ENCODE data around the gene VKORC1L1. TPM values are rescaled to one million over a fixed set of nuclear protein-coding genes. Genes with fewer than 3 reads are reported as not detected.

VKORC1L1 gene
- total and polyA plus RNA-seq, 10 of the 15 experiments (the other 5 are each of a cell fraction or from before 2014, with no cell fraction given) = 3.3 to 18.8 (median 12.5) TPM

DNA sequence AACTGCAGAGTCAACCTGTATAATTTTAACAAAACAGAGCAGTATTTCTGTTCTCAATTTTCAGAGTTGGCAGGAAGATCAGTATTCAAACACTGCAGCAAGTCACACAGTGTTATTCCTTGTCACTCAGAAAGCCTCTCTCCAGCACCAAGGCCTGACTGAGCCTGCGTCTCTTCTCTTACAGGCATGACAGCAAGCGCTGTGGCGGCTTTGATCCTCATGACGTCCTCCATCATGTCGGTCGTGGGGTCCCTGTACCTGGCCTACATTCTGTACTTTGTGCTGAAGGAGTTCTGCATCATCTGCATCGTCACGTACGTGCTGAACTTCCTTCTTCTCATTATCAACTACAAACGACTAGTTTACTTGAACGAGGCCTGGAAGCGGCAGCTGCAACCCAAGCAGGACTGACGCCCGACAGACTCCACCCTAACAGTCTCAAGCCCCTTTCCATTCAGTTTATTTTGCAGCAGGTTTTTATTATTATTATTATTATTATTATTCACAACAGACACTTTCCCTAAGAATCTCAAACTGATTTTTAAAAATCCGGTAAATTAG is 81.1 kb downstream of the VKORC1L1 start (continued):
- TF ChIP-seq, protein P1, sequence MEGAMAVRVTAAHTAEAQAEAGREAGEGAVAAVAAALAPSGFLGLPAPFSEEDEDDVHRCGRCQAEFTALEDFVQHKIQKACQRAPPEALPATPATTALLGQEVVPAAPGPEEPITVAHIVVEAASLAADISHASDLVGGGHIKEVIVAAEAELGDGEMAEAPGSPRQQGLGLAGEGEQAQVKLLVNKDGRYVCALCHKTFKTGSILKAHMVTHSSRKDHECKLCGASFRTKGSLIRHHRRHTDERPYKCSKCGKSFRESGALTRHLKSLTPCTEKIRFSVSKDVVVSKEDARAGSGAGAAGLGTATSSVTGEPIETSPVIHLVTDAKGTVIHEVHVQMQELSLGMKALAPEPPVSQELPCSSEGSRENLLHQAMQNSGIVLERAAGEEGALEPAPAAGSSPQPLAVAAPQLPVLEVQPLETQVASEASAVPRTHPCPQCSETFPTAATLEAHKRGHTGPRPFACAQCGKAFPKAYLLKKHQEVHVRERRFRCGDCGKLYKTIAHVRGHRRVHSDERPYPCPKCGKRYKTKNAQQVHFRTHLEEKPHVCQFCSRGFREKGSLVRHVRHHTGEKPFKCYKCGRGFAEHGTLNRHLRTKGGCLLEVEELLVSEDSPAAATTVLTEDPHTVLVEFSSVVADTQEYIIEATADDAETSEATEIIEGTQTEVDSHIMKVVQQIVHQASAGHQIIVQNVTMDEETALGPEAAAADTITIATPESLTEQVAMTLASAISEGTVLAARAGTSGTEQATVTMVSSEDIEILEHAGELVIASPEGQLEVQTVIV (IDR thresholded peaks at IDR 0.05; ENCODE audit: borderline replicate concordance, partially characterized antibody) = no peak
- TF ChIP-seq, protein P2, sequence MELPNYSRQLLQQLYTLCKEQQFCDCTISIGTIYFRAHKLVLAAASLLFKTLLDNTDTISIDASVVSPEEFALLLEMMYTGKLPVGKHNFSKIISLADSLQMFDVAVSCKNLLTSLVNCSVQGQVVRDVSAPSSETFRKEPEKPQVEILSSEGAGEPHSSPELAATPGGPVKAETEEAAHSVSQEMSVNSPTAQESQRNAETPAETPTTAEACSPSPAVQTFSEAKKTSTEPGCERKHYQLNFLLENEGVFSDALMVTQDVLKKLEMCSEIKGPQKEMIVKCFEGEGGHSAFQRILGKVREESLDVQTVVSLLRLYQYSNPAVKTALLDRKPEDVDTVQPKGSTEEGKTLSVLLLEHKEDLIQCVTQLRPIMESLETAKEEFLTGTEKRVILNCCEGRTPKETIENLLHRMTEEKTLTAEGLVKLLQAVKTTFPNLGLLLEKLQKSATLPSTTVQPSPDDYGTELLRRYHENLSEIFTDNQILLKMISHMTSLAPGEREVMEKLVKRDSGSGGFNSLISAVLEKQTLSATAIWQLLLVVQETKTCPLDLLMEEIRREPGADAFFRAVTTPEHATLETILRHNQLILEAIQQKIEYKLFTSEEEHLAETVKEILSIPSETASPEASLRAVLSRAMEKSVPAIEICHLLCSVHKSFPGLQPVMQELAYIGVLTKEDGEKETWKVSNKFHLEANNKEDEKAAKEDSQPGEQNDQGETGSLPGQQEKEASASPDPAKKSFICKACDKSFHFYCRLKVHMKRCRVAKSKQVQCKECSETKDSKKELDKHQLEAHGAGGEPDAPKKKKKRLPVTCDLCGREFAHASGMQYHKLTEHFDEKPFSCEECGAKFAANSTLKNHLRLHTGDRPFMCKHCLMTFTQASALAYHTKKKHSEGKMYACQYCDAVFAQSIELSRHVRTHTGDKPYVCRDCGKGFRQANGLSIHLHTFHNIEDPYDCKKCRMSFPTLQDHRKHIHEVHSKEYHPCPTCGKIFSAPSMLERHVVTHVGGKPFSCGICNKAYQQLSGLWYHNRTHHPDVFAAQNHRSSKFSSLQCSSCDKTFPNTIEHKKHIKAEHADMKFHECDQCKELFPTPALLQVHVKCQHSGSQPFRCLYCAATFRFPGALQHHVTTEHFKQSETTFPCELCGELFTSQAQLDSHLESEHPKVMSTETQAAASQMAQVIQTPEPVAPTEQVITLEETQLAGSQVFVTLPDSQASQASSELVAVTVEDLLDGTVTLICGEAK (IDR thresholded peaks at IDR 0.05; ENCODE audit: borderline replicate concordance) = no peak
- TF ChIP-seq ZNF207 (IDR thresholded peaks at IDR 0.05; ENCODE audit: borderline replicate concordance) (no peak), JUNB (IDR thresholded peaks at IDR 0.05) (no peak), DPF2 (IDR thresholded peaks at IDR 0.05) (no peak), EZH2 (IDR thresholded peaks at IDR 0.05; ENCODE audit: borderline replicate concordance, control insufficient read depth, low read depth, low read length) (no peak)
